ENCODE data around the gene RBM20. TPM values are rescaled to one million over a fixed set of nuclear protein-coding genes. Genes with fewer than 3 reads are reported as not detected.
"Not testable (repeated sequence)": the region's sequence is repeated elsewhere in the genome, so short reads cannot be mapped to it uniquely, and the experiment has no call there.

Gene RBM20
- total and polyA plus RNA-seq, 8 donors: under 0.01 to 6.2 (median 0.59) TPM; not detected in 2

- Histone ChIP-seq H3K27ac (no peak overlapping the region), H3K9me3 (no peaks in the 10 kb centered on the region), H3K4me1 (no peaks in the 10 kb centered on the region), H3K36me3 (peaks cover 12 to 98% (median 93%) of the 10 kb centered on the region in 4 donors), H3K4me3 (no peak overlapping the region), H3K27me3 (no peaks in the 10 kb centered on the region)
- intact Hi-C loops (cut with DNase I; ENCODE audit: low total_unique reads): no loop called here
- no peak for TF ChIP-seq POLR2A (IDR thresholded peaks at IDR 0.05)
- TF ChIP-seq EP300 (IDR thresholded peaks at IDR 0.05): no peak
- TF ChIP-seq POLR2AphosphoS5 (IDR thresholded peaks at IDR 0.05): no peak
- no peak for TF ChIP-seq CTCF (IDR thresholded peaks at IDR 0.05)
- DNase-seq: no peak
- WGBS, 5 donors: 88 to 94% (median 90%) methylated on average over 4 of the region's 4 CpGs
Observed at GRCh38 chr10:110601581-110601980, 42.6 kb upstream of the RBM20 start.

GRCh38 chr10:110608087-110608486 lies 36.0 kb upstream of the RBM20 start:
- Histone ChIP-seq H3K36me3 (peaks cover 6 to 36% (median 32%) of the 10 kb centered on the region in 4 donors), H3K9me3 (no peaks in the 10 kb centered on the region), H3K27me3 (no peaks in the 10 kb centered on the region), H3K27ac (no peak overlapping the region), H3K4me3 (no peak overlapping the region), H3K4me1 (peaks cover 0 to 9% (median 0%) of the 10 kb centered on the region in 4 donors)
- intact Hi-C loops (cut with DNase I; ENCODE audit: low total_unique reads): no loop called here
- TF ChIP-seq CTCF (IDR thresholded peaks at IDR 0.05): no peak
- no peak for TF ChIP-seq EP300 (IDR thresholded peaks at IDR 0.05)
- no peak for TF ChIP-seq POLR2A (IDR thresholded peaks at IDR 0.05)
- no peak for TF ChIP-seq POLR2AphosphoS5 (IDR thresholded peaks at IDR 0.05)
- DNase-seq: no peak
- WGBS, 5 donors: 55 to 81% (median 67%) methylated on average over 6 of the region's 6 CpGs

- TF ChIP-seq POLR2AphosphoS5 (IDR thresholded peaks at IDR 0.05): no peak
- no peak for TF ChIP-seq EP300 (IDR thresholded peaks at IDR 0.05)
- no peak for TF ChIP-seq POLR2A (IDR thresholded peaks at IDR 0.05)
- H3K27me3 ChIP-seq: no peaks in the 10 kb centered on the region
- peaks cover 0 to 9% (median 0%) of the 10 kb centered on the region in 4 donors for H3K4me1 ChIP-seq
- 11 to 48% (median 27%) methylated on average over 2 of the region's 2 CpGs for WGBS, 5 donors
- no peak for DNase-seq
- intact Hi-C loops (cut with DNase I; ENCODE audit: low total_unique reads): loop anchor here (5.0 kb wide), 1 partner anchor 68 kb away; no protein-coding TSS in a partner anchor
- H3K4me3 ChIP-seq: no peak overlapping the region
- peaks cover 4 to 20% (median 18%) of the 10 kb centered on the region in 4 donors for H3K36me3 ChIP-seq
- no peaks in the 10 kb centered on the region for H3K9me3 ChIP-seq
- H3K27ac ChIP-seq: no peak overlapping the region
Observed at GRCh38 chr10:110609605-110610004, 34.5 kb upstream of the RBM20 start.

GRCh38 chr10:110610308-110610774 lies 33.8 kb upstream of the RBM20 start:
- intact Hi-C loops (cut with DNase I; ENCODE audit: low total_unique reads): loop anchor here (5.0 kb wide), 1 partner anchor 67 kb away; no protein-coding TSS in a partner anchor
- Histone ChIP-seq H3K9me3 (no peaks in the 10 kb centered on the region), H3K4me3 (no peak overlapping the region), H3K27ac (no peak overlapping the region), H3K4me1 (peaks cover 0 to 9% (median 0%) of the 10 kb centered on the region in 4 donors), H3K36me3 (peaks cover 1 to 13% (median 10%) of the 10 kb centered on the region in 4 donors), H3K27me3 (no peaks in the 10 kb centered on the region)
- WGBS, 5 donors: 12 to 28% (median 22%) methylated on average over 3 of the region's 3 CpGs
- DNase-seq: peak in 1 of 2 donors; percentile 85
- TF ChIP-seq CTCF (IDR thresholded peaks at IDR 0.05) (peak in 5 of 7 experiments; percentile 42 to 78 (median 55)), EP300 (IDR thresholded peaks at IDR 0.05) (no peak)

GRCh38 chr10:110610781-110611180 lies 33.4 kb upstream of the RBM20 start:
- WGBS, 5 donors: 64 to 82% (median 75%) methylated on average over 3 of the region's 3 CpGs

More at GRCh38 chr10:110610781-110611180, 33.4 kb upstream of the RBM20 start:
- not testable (repeated sequence) for H3K4me1 ChIP-seq, H3K27ac ChIP-seq, H3K27me3 ChIP-seq, H3K36me3 ChIP-seq, H3K4me3 ChIP-seq, H3K9me3 ChIP-seq, DNase-seq
- intact Hi-C loops (cut with DNase I; ENCODE audit: low total_unique reads): loop anchor here (5.0 kb wide), 1 partner anchor 67 kb away; no protein-coding TSS in a partner anchor

Data from stomach (tissue), 9 donors.